HepG2 (cell line): ENCODE results near the gene SLC8B1. TPM values are rescaled to one million over a fixed set of nuclear protein-coding genes. Genes with fewer than 3 reads are reported as not detected.

ENCODE experiments used
- ATAC-seq: fragments of 200-7000 bp; cut with Tn5 transposase; 3 replicates; pipeline ENCODE4 v1.9.1; 2020; ENCODE audit warnings: mild to moderate bottlenecking, moderate library complexity
- BruUV-seq: library from RNA; stranded (reverse); fragments of 400-500 nt; replicated peaks from 2 replicates; lab custom pipeline; 2021; lab: Mats Ljungman, UMichigan
- CTCF ChIA-PET: fragments of 300-600 bp; formaldehyde crosslinking; extraction: SDS; loops from one replicate; lab custom pipeline; 2021; ENCODE audit warnings: low total read pairs, inconsistent platforms, low intra/inter-chr PET ratio; lab: Yijun Ruan, JAX
- POLR2A ChIA-PET: fragments of 350-600 bp; sonication (Branson Sonifier 250); formaldehyde crosslinking; loops from one replicate; lab custom pipeline; 2020; ENCODE audit warnings: antibody characterized with exemption, inconsistent platforms; lab: Yijun Ruan, JAX
- DNase-seq: peaks from one replicate; pipeline ENCODE4 v3.0.0-alpha.2; 2015; ENCODE audit warnings: low spot score
- FAIRE-seq: peaks from 3 replicates; lab custom pipeline; 2011; peaks lifted over from hg19 to GRCh38; lab: Jason Lieb, UNC
- H2AFZ ChIP-seq: one replicate; pipeline ENCODE4 v1.6.1; 2011; ENCODE audit warnings: low read length, inconsistent platforms
- H3K27ac ChIP-seq: fragments of 300-600 bp; 3 replicates; pipeline ENCODE4 v1.8.0; 2011; ENCODE audit warnings: mixed run types, mild to moderate bottlenecking, mixed read lengths, low read length, inconsistent platforms; ENCODE audit not compliant: insufficient read depth; ENCODE audit errors: extremely low read length
- H3K27me3 ChIP-seq, 2 experiments: fragments of 200-600 bp in 1 of 2; 2 replicates in 1 of 2; 3 replicates in 1 of 2; pipeline versions ENCODE4 v1.6.0 to v1.8.0; 2011; ENCODE audit warnings: low read length in 2 of 2, mild to moderate bottlenecking in 2 of 2, moderate library complexity in 2 of 2, inconsistent platforms in 1 of 2; ENCODE audit not compliant: insufficient read depth in 2 of 2, control insufficient read depth in 1 of 2
- H3K36me3 ChIP-seq, 2 experiments: fragments of 200-600 bp in 1 of 2; replicated peaks in 1 of 2; 2 replicates in 1 of 2; 3 replicates in 1 of 2; pipeline versions ENCODE4 v1.5.1 to v1.8.0; 2011; ENCODE audit warnings: low read length in 2 of 2, inconsistent platforms in 1 of 2; ENCODE audit not compliant: insufficient read depth in 2 of 2, control insufficient read depth in 1 of 2
- H3K4me1 ChIP-seq: 2 replicates; pipeline ENCODE4 v1.5.1; 2012; ENCODE audit warnings: low read length, inconsistent platforms; ENCODE audit not compliant: insufficient read depth
- H3K4me2 ChIP-seq: 2 replicates; pipeline ENCODE4 v1.6.0; 2011; ENCODE audit warnings: low read depth, low read length, inconsistent platforms
- H3K4me3 ChIP-seq, 3 experiments: fragments of 200-600 bp in 1 of 3; sonication (generic), shearing (Covaris generic) in 1 of 3; replicated peaks in 1 of 3; 2 replicates each; pipeline ENCODE4 v1.5.1; 2011 to 2016; ENCODE audit warnings: low read length in 3 of 3, inconsistent platforms in 2 of 3, low read depth in 2 of 3, mild to moderate bottlenecking in 2 of 3, control low read depth in 1 of 3, mixed read lengths in 1 of 3; ENCODE audit not compliant: insufficient read depth in 1 of 3
- H3K79me2 ChIP-seq: one replicate; pipeline ENCODE4 v1.6.1; 2011; ENCODE audit warnings: low read length, inconsistent platforms; ENCODE audit not compliant: insufficient read depth
- H3K9ac ChIP-seq: 2 replicates; pipeline ENCODE4 v1.6.0; 2011; ENCODE audit warnings: mild to moderate bottlenecking, low read depth, low read length, inconsistent platforms; ENCODE audit not compliant: insufficient read depth
- H3K9me3 ChIP-seq: 2 replicates; pipeline ENCODE4 v1.5.1; 2012; ENCODE audit warnings: mild to moderate bottlenecking, low read length
- H4K20me1 ChIP-seq: 2 replicates; pipeline ENCODE4 v1.6.0; 2011; ENCODE audit warnings: inconsistent platforms, mild to moderate bottlenecking, low read length, moderate library complexity; ENCODE audit not compliant: insufficient read depth
- ARNT ChIP-seq: fragments of 450-650 bp; IDR thresholded peaks from 2 replicates; pipeline ENCODE4 v1.6.1; 2017
- ATF4 ChIP-seq, 2 experiments: fragments of 450-650 bp in 1 of 2; sonication (generic) in 1 of 2; formaldehyde crosslinking; IDR thresholded peaks; 2 replicates each; pipeline versions ENCODE4 v1.5.0 to v1.8.0; 2020 to 2022; ENCODE audit warnings: mild to moderate bottlenecking in 1 of 2, missing genetic modification reagents in 1 of 2
- FOXJ3 ChIP-seq: sonication (generic); formaldehyde crosslinking; IDR thresholded peaks from 2 replicates; pipeline ENCODE4 v1.4.0; 2020; ENCODE audit warnings: missing genetic modification reagents, mild to moderate bottlenecking, borderline replicate concordance
- GATAD1 ChIP-seq: IDR thresholded peaks from 2 replicates; pipeline ENCODE4 v1.6.1; 2016; ENCODE audit warnings: missing genetic modification reagents, missing compliant biosample characterization
- KAT2B ChIP-seq: fragments of 150-350 bp; IDR thresholded peaks from 2 replicates; pipeline ENCODE4 v1.6.1; 2014; ENCODE audit warnings: low read depth, low read length, borderline replicate concordance
- NFRKB ChIP-seq: fragments of 450-650 bp; IDR thresholded peaks from 2 replicates; pipeline ENCODE4 v1.6.1; 2017
- PHB2 ChIP-seq: fragments of 450-650 bp; IDR thresholded peaks from 2 replicates; pipeline ENCODE4 v1.6.1; 2018; ENCODE audit not compliant: partially characterized antibody
- PHF8 ChIP-seq: sonication (generic); formaldehyde crosslinking; IDR thresholded peaks from 2 replicates; pipeline ENCODE4 v1.5.0; 2020; ENCODE audit warnings: missing genetic modification reagents
- RARG ChIP-seq: sonication (generic); formaldehyde crosslinking; IDR thresholded peaks from 2 replicates; pipeline ENCODE4 v1.4.0; 2020; ENCODE audit warnings: low read depth, mild to moderate bottlenecking, missing genetic modification reagents
- RXRB ChIP-seq: IDR thresholded peaks from 2 replicates; pipeline ENCODE4 v1.6.1; 2016; ENCODE audit warnings: borderline replicate concordance, missing genetic modification reagents, missing compliant biosample characterization
- SKI ChIP-seq: fragments of 450-650 bp; IDR thresholded peaks from one replicate; pipeline ENCODE4 v1.6.1; 2018; ENCODE audit warnings: mild to moderate bottlenecking; ENCODE audit not compliant: partially characterized antibody
- SNAPC5 ChIP-seq: sonication (generic); formaldehyde crosslinking; IDR thresholded peaks from 2 replicates; pipeline ENCODE4 v1.8.1; 2023; ENCODE audit warnings: mild to moderate bottlenecking, missing genetic modification reagents, borderline replicate concordance
- TEAD2 ChIP-seq: sonication (generic); formaldehyde crosslinking; IDR thresholded peaks from 2 replicates; pipeline ENCODE4 v1.9.0; 2021; ENCODE audit warnings: missing genetic modification reagents
- ZNF430 ChIP-seq: sonication (generic); formaldehyde crosslinking; IDR thresholded peaks from 2 replicates; pipeline ENCODE4 v1.9.0; 2021; ENCODE audit warnings: mild to moderate bottlenecking, missing genetic modification reagents
- ZNF446 ChIP-seq: sonication (generic); formaldehyde crosslinking; IDR thresholded peaks from 2 replicates; pipeline ENCODE4 v1.5.0; 2020; ENCODE audit warnings: mild to moderate bottlenecking, missing genetic modification reagents
- ZSCAN12 ChIP-seq: sonication (generic); formaldehyde crosslinking; IDR thresholded peaks from 2 replicates; pipeline ENCODE4 v1.9.0; 2021; ENCODE audit warnings: mild to moderate bottlenecking, missing genetic modification reagents
- ZSCAN31 ChIP-seq: sonication (generic); formaldehyde crosslinking; IDR thresholded peaks from 2 replicates; pipeline ENCODE4 v1.5.0; 2020; ENCODE audit warnings: low read depth, mild to moderate bottlenecking, missing genetic modification reagents
- WGBS: methylation state at CpG from one replicate; pipeline ENCODE4 v1.1.6; 2017; ENCODE audit warnings: low lambda C conversion rate; 5-methylcytosine and 5-hydroxymethylcytosine counted together
- in situ Hi-C: cut with HindIII; loops from 2 replicates; pipeline ENCODE4 v1.10.0; 2017; ENCODE audit warnings: low pct_unique_long_range_greater_than_20kb; ENCODE audit not compliant: extremely low pct_ligation_motif_present
- intact Hi-C: fragments of 100-400 bp; cut with micrococcal nuclease; formaldehyde crosslinking; loops from one replicate; pipeline ENCODE4 v1.10.0; 2022; ENCODE audit not compliant: unreplicated experiment
- polyA plus RNA-seq, 8 experiments: library from polyadenylated mRNA; depleted of rRNA in 3 of 8; stranded (reverse) in 7 of 8; unstranded in 1 of 8; fragments of >200 nt; fragmentation: Illumina TruSeq in 4 of 8; extraction: Trizol in 4 of 8; gene quantifications; 2 replicates each; pipeline versions ENCODE4 v1.2.1 to v1.2.3, GENCODE V29; 2011 to 2016; ENCODE audit warnings: low read depth in 4 of 8, missing spikeins in 1 of 8, mixed read lengths in 1 of 8; ENCODE audit not compliant: insufficient read depth in 1 of 8
- total RNA-seq, 5 experiments: library from RNA; depleted of rRNA; stranded (reverse); fragments of >200 nt; fragmentation: Illumina TruSeq; extraction: Trizol; gene quantifications; 2 replicates each; pipeline ENCODE4 v1.2.3, GENCODE V29; 2016; ENCODE audit warnings: low read depth in 1 of 5
- TF ChIP-seq, protein P1 (sequence below): sonication (generic); formaldehyde crosslinking; IDR thresholded peaks from 2 replicates; pipeline ENCODE4 v1.5.1; 2020; ENCODE audit warnings: mild to moderate bottlenecking, missing genetic modification reagents, moderate library complexity
- TF ChIP-seq, protein P2 (sequence below): IDR thresholded peaks from 2 replicates; pipeline ENCODE4 v1.6.1; 2016; ENCODE audit warnings: control low read depth
- TF ChIP-seq, protein P3 (sequence below): sonication (generic); formaldehyde crosslinking; IDR thresholded peaks from 2 replicates; pipeline ENCODE4 v1.4.0; 2020; ENCODE audit warnings: mild to moderate bottlenecking, missing genetic modification reagents

Gene SLC8B1
- total and polyA plus RNA-seq, 2 of the 13 experiments (the other 11 are each of a cell fraction or from before 2014, with no cell fraction given), result 6.8 to 8.0 TPM

- TF ChIP-seq RXRB (CRISPR knock-in tag) (no peak), ZSCAN12 (CRISPR knock-in tag) (no peak), RARG (no peak), PHB2 (no peak), ZNF446 (no peak)
These were observed 43.3 kb downstream of the SLC8B1 start (continued) for GRCh38 chr12:113291586-113291985.

DNA sequence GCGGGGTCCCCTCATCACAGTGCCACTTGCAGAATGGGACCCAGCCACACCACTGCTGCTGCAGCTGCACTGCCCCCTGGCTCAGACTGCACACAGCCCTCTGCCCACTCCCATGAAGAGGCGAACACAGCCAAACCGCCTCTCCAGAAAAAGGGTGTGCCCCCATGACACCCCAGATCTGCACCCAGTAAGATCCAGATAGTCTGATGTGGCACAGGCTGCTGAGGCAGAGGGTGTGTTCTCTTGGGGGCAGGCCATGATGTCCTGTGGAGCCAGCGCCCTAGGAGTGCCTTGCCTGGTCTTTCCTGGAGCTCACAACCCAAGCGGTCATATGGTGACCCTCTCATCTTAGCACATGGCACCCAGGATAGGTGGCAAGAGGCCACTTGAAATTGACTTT is 44.4 kb downstream of the SLC8B1 start:
- no peak overlapping the region for H3K4me3 ChIP-seq
- no peak for ATAC-seq
- POLR2A ChIA-PET, result interaction anchor here (0.6 kb wide), 1 partner anchor 105 kb away, joined by 4 read pairs; the partner anchor contains the start of gene DDX54
- 100% methylated on average over 4 of the region's 5 CpGs for WGBS
- TF ChIP-seq ZSCAN31 (CRISPR knock-in tag) (no peak), GATAD1 (CRISPR knock-in tag) (no peak), ZNF430 (CRISPR knock-in tag) (no peak), NFRKB (no peak), PHF8 (no peak), FOXJ3 (CRISPR knock-in tag) (no peak), SKI (no peak), ARNT (no peak), ATF4 (CRISPR knock-in tag; IDR thresholded peaks at IDR 0.05) (no peak), KAT2B (no peak), TEAD2 (CRISPR knock-in tag) (no peak), SNAPC5 (CRISPR knock-in tag) (no peak)
- TF ChIP-seq, protein P1, sequence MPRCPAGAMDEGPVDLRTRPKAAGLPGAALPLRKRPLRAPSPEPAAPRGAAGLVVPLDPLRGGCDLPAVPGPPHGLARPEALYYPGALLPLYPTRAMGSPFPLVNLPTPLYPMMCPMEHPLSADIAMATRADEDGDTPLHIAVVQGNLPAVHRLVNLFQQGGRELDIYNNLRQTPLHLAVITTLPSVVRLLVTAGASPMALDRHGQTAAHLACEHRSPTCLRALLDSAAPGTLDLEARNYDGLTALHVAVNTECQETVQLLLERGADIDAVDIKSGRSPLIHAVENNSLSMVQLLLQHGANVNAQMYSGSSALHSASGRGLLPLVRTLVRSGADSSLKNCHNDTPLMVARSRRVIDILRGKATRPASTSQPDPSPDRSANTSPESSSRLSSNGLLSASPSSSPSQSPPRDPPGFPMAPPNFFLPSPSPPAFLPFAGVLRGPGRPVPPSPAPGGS, result no peak
- TF ChIP-seq, protein P2, sequence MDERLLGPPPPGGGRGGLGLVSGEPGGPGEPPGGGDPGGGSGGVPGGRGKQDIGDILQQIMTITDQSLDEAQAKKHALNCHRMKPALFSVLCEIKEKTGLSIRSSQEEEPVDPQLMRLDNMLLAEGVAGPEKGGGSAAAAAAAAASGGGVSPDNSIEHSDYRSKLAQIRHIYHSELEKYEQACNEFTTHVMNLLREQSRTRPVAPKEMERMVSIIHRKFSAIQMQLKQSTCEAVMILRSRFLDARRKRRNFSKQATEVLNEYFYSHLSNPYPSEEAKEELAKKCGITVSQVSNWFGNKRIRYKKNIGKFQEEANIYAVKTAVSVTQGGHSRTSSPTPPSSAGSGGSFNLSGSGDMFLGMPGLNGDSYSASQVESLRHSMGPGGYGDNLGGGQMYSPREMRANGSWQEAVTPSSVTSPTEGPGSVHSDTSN (CRISPR knock-in tag), result no peak
- TF ChIP-seq, protein P3, sequence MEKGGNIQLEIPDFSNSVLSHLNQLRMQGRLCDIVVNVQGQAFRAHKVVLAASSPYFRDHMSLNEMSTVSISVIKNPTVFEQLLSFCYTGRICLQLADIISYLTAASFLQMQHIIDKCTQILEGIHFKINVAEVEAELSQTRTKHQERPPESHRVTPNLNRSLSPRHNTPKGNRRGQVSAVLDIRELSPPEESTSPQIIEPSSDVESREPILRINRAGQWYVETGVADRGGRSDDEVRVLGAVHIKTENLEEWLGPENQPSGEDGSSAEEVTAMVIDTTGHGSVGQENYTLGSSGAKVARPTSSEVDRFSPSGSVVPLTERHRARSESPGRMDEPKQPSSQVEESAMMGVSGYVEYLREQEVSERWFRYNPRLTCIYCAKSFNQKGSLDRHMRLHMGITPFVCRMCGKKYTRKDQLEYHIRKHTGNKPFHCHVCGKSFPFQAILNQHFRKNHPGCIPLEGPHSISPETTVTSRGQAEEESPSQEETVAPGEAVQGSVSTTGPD (CRISPR knock-in tag), result no peak
- no peaks in the 10 kb centered on the region; the same call in 1 of the 2 replicates for H3K4me1 ChIP-seq
- H3K4me2 ChIP-seq, result no peak overlapping the region
- no peak overlapping the region for H3K9ac ChIP-seq
- intact Hi-C loops, result no loop called here
- DNase-seq, result no peak
- no TSS peak for BruUV-seq
- no peak overlapping the region for H3K27ac ChIP-seq
- H4K20me1 ChIP-seq, result no peaks in the 10 kb centered on the region
- H3K79me2 ChIP-seq, result no peaks in the 10 kb centered on the region
- FAIRE-seq, result no peak
- in situ Hi-C loops, result no loop called here
- CTCF ChIA-PET, result no interaction called here
- H2AFZ ChIP-seq, result no peak overlapping the region
- peaks cover 10 to 11% of the 10 kb centered on the region in 2 experiments; a peak in 4 of 5 replicates for H3K36me3 ChIP-seq
- H3K9me3 ChIP-seq, result no peaks in the 10 kb centered on the region
- no peaks in the 10 kb centered on the region for H3K27me3 ChIP-seq
